ENCODE data around the gene AFAP1.

Gene AFAP1

GRCh38 chr4:7912826-7913225, 26.8 kb downstream of the AFAP1 start:
- DNase-seq (ENCODE audit: low read depth): no peak

GRCh38 chr4:7910952-7911578, 28.6 kb downstream of the AFAP1 start:
- DNase-seq (ENCODE audit: low read depth): no peak

- DNase-seq (ENCODE audit: low read depth): no peak
Observed at GRCh38 chr4:7910263-7910896, 29.3 kb downstream of the AFAP1 start.

GRCh38 chr4:7909463-7910262, 30.0 kb downstream of the AFAP1 start:
- DNase-seq (ENCODE audit: low read depth): no peak

- DNase-seq (ENCODE audit: low read depth): no peak
Observed at GRCh38 chr4:7908668-7909067, 31.0 kb downstream of the AFAP1 start.

GRCh38 chr4:7907142-7907541, 32.5 kb downstream of the AFAP1 start:
- DNase-seq (ENCODE audit: low read depth): no peak

- no peak for DNase-seq (ENCODE audit: low read depth)
Observed at GRCh38 chr4:7906171-7906701, 33.4 kb downstream of the AFAP1 start.

GRCh38 chr4:7904952-7905915, 34.4 kb downstream of the AFAP1 start:
- no peak for DNase-seq (ENCODE audit: low read depth)

- no peak for DNase-seq (ENCODE audit: low read depth)
Observed at GRCh38 chr4:7903791-7904516, 35.7 kb downstream of the AFAP1 start.

GRCh38 chr4:7902826-7903225, 36.8 kb downstream of the AFAP1 start:
- no peak for DNase-seq (ENCODE audit: low read depth)

GRCh38 chr4:7902101-7902553, 37.5 kb downstream of the AFAP1 start:
- DNase-seq (ENCODE audit: low read depth): no peak

GRCh38 chr4:7901311-7901885, 38.3 kb downstream of the AFAP1 start:
- DNase-seq (ENCODE audit: low read depth): no peak

- DNase-seq (ENCODE audit: low read depth): no peak
Observed at GRCh38 chr4:7900334-7900909, 39.2 kb downstream of the AFAP1 start.

- no peak for DNase-seq (ENCODE audit: low read depth)
Observed at GRCh38 chr4:7899184-7899869, 40.3 kb downstream of the AFAP1 start.

GRCh38 chr4:7898385-7898784, 41.3 kb downstream of the AFAP1 start:
- DNase-seq (ENCODE audit: low read depth): no peak

GRCh38 chr4:7897811-7898210, 41.9 kb downstream of the AFAP1 start:
- no peak for DNase-seq (ENCODE audit: low read depth)

- DNase-seq (ENCODE audit: low read depth): no peak
Observed at GRCh38 chr4:7894677-7895181, 44.9 kb downstream of the AFAP1 start.

- DNase-seq (ENCODE audit: low read depth): no peak
Observed at GRCh38 chr4:7894098-7894676, 45.5 kb downstream of the AFAP1 start.

- no peak for DNase-seq (ENCODE audit: low read depth)
Observed at GRCh38 chr4:7893539-7893938, 46.1 kb downstream of the AFAP1 start.

Data from stimulated activated CD8-positive, alpha-beta memory T cell treated with anti-CD3 and anti-CD28 coated beads, Interleukin-12 subunit alpha, Interleukin-12 subunit beta, amount 100 ng/mL, for 4 hours (primary cell).